A673 (cell line): ENCODE measurements around the gene KIF22.

ENCODE experiments used
- EZH2 ChIP-seq: fragments of 200-600 bp; sonication (generic); IDR thresholded peaks from 2 replicates; pipeline ENCODE4 v1.6.1; 2017; ENCODE audit warnings: borderline replicate concordance, low read depth, mild to moderate bottlenecking, mixed read lengths, antibody characterized with exemption, low read length; ENCODE audit not compliant: poor library complexity, severe bottlenecking
- TF ChIP-seq, protein P1 (sequence below): fragments of 300-800, 200-600 bp; sonication (generic); conservative IDR thresholded peaks from 2 replicates; pipeline ENCODE4 v1.5.1; 2017; ENCODE audit warnings: low read depth, mild to moderate bottlenecking, antibody characterized with exemption, low read length, moderate library complexity, mixed read lengths

DNA sequence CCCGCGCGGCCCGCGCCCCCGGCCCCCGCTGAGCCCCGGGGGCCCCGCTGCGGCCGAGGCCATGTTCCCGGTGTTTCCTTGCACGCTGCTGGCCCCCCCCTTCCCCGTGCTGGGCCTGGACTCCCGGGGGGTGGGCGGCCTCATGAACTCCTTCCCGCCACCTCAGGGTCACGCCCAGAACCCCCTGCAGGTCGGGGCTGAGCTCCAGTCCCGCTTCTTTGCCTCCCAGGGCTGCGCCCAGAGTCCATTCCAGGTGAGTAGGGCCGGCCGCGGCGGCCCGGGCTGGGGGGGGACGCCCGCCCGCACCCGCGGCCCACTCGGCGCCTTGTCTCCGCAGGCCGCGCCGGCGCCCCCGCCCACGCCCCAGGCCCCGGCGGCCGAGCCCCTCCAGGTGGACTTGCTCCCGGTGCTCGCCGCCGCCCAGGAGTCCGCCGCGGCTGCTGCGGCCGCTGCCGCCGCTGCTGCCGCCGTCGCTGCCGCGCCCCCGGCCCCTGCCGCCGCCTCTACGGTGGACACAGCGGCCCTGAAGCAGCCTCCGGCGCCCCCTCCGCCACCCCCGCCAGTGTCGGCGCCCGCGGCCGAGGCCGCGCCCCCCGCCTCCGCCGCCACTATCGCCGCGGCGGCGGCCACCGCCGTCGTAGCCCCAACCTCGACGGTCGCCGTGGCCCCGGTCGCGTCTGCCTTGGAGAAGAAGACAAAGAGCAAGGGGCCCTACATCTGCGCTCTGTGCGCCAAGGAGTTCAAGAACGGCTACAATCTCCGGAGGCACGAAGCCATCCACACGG, 16.3 kb downstream of the KIF22 start:
- TF ChIP-seq, protein P1, sequence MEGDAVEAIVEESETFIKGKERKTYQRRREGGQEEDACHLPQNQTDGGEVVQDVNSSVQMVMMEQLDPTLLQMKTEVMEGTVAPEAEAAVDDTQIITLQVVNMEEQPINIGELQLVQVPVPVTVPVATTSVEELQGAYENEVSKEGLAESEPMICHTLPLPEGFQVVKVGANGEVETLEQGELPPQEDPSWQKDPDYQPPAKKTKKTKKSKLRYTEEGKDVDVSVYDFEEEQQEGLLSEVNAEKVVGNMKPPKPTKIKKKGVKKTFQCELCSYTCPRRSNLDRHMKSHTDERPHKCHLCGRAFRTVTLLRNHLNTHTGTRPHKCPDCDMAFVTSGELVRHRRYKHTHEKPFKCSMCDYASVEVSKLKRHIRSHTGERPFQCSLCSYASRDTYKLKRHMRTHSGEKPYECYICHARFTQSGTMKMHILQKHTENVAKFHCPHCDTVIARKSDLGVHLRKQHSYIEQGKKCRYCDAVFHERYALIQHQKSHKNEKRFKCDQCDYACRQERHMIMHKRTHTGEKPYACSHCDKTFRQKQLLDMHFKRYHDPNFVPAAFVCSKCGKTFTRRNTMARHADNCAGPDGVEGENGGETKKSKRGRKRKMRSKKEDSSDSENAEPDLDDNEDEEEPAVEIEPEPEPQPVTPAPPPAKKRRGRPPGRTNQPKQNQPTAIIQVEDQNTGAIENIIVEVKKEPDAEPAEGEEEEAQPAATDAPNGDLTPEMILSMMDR: no peak
- no peak for TF ChIP-seq EZH2
